GM19240 (cell line): ENCODE data around the gene GPR158.

ENCODE experiments used
- DNase-seq: peaks from one replicate; pipeline ENCODE4 v3.0.0; 2011; ENCODE audit warnings: low spot score; ENCODE audit not compliant: insufficient read length

GPR158 gene

GRCh38 chr10:25191162-25191895 lies 16.5 kb downstream of the GPR158 start:
- DNase-seq = no peak

DNA sequence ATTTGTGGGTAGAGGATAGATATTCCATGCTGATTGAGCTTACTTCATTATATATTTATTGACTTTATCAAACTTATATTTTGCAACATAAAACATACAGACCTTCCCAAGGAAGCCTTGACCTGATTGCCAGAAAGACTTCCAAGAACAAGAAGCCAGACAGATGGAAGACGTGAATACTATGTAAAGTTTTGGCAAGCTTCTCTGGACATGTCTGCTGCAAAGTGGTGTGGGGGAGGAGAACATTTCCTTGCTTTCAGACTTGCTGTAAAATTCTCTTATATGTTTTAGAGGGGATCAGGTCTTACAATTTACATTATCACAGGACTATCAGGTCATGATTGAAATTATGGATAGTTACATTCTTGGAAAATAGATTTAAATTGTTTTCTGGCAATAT lies 23.4 kb downstream of the GPR158 start:
- no peak for DNase-seq

DNA sequence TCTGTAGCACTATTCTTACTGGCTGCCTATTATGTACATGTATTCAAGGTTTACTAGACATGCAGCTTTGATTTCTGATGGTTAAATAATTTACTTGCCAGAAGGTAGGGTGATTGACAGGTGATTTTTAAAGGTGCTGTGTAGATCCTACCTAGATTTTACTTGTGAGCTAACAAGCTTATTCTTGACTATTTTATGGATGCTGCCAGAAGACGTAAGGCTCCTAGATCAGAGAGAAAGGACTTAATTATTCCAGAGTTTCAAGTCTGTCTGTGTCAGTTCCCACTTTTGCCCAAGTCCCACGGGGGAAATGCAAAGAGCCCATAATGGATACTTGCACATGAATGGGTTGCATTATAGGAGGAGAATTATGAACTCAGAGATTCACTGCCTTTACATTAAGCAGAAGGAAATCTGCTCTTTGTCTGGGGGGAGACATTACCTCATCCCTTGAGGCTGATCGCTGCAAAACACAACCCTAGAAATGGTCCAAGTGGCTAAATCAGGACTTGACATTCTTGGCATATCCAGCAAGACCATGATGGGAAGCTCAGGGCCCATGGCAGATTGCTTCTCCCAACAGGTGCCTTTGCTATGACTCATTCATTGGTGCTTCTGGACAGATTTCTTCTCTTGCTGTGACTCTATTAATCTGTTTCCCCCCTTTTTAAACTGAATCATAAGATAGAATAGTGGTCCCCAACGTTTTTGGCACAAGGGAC lies 32.1 kb downstream of the GPR158 start:
- no peak for DNase-seq

GRCh38 chr10:25209618-25210017 lies 34.8 kb downstream of the GPR158 start:
- DNase-seq = no peak

DNA sequence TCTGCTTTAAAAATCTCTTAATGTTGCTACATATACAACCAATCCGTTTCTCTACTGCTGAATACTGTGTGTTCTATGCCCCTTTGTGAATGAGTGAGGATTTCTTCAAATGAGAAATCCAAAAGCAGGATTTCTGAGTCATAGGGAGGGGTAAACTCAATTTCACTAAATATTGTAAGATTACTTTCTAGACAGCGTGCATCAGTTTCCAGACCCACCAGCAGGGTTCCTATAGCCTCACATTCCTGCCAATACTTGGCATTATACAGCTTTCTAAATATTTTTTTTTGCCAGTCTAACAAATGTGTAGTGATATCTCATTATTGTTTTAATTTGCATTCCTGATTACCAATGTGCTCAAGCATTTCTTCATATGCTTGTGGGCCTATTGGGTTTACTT lies 35.5 kb downstream of the GPR158 start:
- DNase-seq = no peak

DNA sequence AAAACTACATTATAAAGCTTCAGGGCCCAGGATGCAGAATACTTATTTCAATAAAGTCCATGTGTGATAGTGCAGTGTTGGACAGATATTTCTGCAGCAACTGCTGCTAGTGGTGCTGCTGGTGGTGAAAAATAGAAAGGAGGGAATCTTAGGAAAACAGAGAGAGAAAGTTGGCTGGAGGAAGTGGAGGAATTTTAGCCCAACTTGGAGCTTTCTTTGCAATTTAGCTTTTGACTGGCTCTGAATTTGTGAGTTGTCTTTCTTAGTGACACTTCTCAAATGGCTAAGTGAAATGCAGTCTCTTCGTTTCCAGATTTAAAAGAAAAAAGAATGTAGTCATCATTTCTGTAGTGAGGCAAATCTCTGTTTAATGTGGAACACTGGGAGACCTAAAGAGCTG lies 45.4 kb downstream of the GPR158 start:
- no peak for DNase-seq

GRCh38 chr10:25222085-25222660 lies 47.4 kb downstream of the GPR158 start:
- DNase-seq = no peak

DNA sequence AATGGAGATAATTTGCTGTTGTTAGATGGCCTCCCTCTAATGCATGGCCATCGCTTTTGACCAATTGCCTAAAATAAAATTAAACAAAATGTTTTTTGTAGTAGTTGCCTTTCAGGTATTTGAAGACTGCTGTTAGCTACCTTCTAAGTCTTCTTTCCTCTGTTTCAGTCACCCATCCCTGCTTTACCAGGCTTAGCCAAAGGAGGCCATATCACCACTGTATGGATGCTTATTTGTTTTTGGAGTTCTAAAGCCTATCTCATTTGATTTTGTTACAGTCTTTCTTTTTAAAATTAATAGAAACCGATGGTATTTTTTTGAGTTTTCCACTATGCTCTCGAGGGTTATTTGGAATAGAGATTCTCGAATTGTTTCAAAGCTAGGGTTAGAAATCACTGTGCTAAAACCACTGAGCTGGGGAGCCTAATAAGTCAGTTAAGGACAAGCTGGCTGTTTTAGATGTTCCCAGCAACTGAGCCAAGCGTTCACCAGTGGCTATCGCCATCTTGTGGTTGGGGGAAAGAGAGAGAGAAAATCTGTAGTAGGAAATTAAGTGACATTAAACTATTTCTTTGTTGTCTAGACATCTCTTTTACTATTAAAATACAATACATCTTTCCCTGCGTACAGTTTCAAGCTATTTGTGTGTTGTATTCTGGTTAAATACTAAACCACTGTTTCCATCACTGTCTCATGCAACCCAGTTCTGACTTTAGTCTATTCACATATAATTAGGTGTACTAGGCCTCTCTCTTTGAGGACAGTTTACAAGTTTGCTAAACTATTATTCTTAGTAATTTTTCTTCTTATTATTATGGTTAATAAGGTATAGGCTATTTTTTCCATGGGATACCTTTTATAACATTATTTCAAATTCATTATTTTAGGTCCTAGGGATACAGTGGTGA lies 52.2 kb downstream of the GPR158 start:
- no peak for DNase-seq

- DNase-seq = no peak
Measured at GRCh38 chr10:25231751-25232150, 57.0 kb downstream of the GPR158 start.

DNA sequence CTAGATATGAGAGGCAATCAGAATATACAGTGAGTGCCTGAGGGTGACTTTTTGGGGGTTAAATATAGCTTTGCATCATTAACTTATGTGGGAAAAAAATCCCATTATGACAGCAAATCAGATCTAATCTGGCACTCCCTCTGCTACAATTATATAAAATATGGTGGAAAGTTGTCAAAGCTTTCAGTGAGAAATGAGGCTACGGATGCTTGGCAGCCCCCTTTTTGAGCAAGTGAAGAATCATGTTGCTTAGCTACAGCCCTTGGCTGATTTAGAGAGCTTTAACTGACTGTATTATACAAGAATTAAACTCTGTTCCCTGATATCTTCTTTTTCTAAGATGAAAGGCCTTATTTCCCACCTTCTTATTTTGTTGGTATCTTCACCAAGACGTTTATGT lies 57.4 kb downstream of the GPR158 start:
- DNase-seq = no peak

DNA sequence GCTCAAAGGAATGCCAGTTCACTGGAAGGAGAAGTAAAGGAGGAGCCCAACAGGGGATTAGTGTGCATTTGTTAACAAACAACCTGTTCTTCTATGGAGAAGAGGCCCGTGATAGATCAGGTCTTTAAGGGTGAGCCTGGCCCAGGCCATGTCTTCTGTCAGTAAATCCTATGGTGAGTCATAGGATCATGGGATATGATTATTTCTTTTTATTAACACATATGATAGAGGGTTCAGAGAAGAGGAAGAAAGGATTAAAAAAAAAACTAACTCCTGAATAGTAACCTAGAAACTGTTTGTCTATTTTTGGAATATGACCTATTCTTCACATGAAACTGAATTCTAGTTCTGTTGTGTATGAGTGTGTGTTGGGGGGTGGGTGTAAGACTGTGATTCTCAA lies 70.4 kb downstream of the GPR158 start:
- no peak for DNase-seq

DNA sequence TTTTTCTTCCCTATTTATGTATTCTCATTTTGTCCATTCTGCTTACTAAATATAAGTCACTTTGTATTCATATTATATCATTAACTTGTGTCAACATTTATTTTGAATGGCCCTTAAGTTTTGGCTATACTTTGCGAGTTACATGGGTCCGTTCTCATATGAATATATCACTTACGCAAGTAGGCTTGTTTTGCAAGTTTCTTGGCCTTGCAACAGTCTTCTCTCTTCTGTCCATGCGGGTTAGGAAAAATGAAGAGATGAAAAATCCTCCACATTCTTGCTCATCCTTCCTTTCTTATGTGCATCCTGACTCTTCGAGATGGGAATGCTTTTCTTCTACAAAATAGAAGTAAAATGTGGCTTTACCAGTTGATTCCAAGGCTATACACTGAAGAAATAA lies 82.8 kb downstream of the GPR158 start:
- no peak for DNase-seq

- no peak for DNase-seq
Measured at GRCh38 chr10:25261110-25261509, 86.3 kb downstream of the GPR158 start.

DNA sequence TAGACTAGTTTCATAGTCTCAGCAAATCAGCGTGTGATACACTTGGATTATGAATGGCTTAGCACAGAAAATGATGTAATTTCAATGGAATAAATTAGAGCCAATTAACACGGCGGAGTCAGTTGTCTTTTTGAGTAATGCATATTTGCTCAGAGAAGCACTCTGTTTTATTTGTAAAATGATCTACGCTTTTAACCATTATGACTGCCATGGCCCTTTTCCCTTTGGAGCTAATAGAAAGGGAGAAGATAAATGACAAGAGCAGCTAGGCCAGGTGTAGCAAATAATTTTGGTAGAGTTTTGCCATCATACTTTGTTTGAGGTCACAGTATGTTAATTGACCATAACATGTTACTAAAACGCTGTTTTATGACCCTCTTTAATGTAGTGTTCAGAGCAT lies 86.8 kb downstream of the GPR158 start:
- DNase-seq = no peak

GRCh38 chr10:25263931-25264330 lies 89.1 kb downstream of the GPR158 start:
- DNase-seq = no peak

GRCh38 chr10:25278180-25278579 lies 103.4 kb downstream of the GPR158 start:
- no peak for DNase-seq

- no peak for DNase-seq
Measured at GRCh38 chr10:25280076-25280475, 105.3 kb downstream of the GPR158 start.

DNA sequence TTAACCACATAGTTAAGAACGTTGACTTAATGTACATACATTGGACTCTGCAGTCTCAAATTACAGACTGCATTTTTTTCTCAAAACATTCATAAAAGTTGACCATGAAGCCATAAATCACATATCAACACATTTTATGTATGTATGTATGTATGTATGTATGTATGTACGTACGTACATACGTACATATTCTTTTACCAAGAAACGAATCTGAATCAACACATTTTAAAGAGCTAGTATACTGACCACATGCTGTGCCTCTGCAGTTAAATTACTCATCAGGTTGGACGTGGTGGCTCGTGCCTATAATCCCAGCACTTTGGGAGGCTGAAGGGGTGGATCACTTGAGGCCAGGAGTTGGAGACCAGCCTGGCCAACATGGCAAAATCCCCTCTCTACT lies 105.8 kb downstream of the GPR158 start:
- no peak for DNase-seq

DNA sequence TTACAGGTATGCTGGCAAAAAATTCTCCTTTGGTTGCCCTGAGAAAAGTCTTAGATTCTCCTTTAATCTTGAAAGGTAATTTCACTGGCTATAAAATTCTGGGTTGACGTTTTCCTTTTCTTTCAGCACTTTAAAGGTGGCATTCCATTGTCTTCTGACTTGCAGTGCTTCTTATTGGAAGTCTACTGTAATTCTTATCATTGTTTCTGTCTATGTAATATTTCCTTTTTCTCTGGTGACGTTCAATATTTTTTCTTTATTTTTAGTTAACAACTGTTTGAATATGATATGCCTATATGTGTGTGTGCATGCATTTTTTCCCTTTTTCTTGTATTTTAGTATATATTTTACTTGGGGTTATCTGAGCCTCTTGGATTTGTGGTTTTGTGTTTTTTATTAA lies 111.0 kb downstream of the GPR158 start:
- no peak for DNase-seq

DNA sequence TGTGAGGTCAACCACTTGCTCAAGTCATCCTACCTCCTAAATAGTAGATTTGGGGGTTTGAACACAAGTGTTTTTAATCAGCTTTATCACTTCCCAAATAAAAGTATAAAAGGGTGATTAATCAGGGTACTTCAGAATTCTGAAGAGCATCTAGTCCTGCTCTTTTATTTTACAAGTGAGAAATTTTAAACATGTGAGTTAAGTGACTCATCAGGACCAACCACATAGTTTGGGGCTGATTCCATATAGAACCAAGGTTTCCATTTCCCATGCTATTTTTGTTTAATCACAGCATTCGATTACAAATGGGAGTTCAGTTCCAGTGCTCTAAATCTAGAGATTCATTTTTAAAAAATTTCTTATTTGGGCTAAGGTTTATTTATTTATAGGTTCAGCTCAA lies 113.4 kb downstream of the GPR158 start:
- DNase-seq = no peak

DNA sequence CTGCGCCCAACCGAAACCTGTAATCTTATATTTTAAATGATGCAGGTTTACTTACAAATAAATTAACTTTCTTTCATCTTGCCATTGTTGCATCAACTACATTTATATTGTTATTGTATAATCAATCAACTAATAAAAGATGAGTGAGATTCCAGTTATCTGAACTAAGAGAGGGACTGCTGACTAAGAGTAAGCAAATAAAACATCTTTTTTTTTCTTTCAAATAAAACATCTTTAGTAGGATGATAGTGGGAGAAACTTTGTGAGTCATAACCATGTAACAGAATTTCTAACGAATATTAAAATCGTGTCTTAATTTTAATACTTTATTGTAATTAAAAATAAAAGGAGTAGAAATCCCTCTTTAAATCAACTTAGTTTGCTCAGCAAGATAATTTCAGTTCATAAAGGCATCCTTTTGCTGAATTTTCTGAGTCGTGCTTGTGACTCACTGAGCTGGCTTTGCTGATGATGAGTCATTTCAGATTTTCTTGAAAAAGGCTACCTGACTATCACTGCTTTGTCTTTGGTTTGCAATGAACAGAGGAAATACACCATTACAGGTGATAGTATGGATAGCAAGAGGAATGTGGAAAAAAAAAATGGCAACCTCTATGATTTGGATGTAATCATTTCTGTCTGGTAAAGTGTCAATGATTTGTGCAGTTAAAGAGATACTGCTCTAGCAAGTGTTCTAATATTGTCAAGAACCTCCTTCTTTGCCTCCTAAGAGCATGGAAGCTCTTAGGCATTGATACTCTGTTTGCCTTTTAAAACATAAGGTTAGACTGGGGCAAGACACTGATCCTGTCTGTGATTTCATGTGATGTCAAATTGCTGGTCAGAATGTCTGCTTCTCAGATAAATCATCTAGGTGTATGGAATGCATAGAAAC lies 119.5 kb downstream of the GPR158 start:
- no peak for DNase-seq
